Tibial nerve (tissue), 4 donors: ENCODE data around the gene RAP1GAP2. TPM values are rescaled to one million over a fixed set of nuclear protein-coding genes. Genes with fewer than 3 reads are reported as not detected.

Experiments
- DNase-seq, 2 donors: peaks; one replicate each; pipeline ENCODE4 v3.0.0-alpha.2; 2019; ENCODE audit warnings: low spot score in 2 of 2
- H3K27ac ChIP-seq, 4 donors: fragments of 200-600 bp; sonication (generic) in 3 of 4; one replicate each; pipeline ENCODE4 v1.5.1; 2017 to 2019; ENCODE audit warnings: mild to moderate bottlenecking in 1 of 4
- H3K27me3 ChIP-seq, 2 donors: fragments of 200-600 bp; sonication (generic) in 1 of 2; one replicate each; pipeline versions ENCODE4 v1.5.1 to v1.6.0; 2017 to 2019
- H3K36me3 ChIP-seq, 3 donors: fragments of 200-600 bp; sonication (generic); one replicate each; pipeline ENCODE4 v1.5.1; 2018 to 2019
- H3K4me1 ChIP-seq, 4 donors: fragments of 200-600 bp; sonication (generic) in 3 of 4; one replicate each; pipeline ENCODE4 v1.5.1; 2017 to 2019
- H3K4me3 ChIP-seq, 4 donors: fragments of 200-600 bp; sonication (generic) in 3 of 4; one replicate each; pipeline ENCODE4 v1.5.1; 2017 to 2019; ENCODE audit warnings: mild to moderate bottlenecking in 1 of 4, moderate library complexity in 1 of 4
- H3K9me3 ChIP-seq, 4 donors: fragments of 200-600 bp; sonication (generic) in 3 of 4; one replicate each; pipeline ENCODE4 v1.5.1; 2017 to 2019
- CTCF ChIP-seq, 5 experiments: fragments of 200-600 bp in 3 of 5; fragments of 450-650 bp in 2 of 5; sonication (generic) in 3 of 5; IDR thresholded peaks; one replicate each; pipeline ENCODE4 v1.5.1; 2016 to 2019; ENCODE audit warnings: antibody characterized with exemption in 5 of 5, mild to moderate bottlenecking in 3 of 5, moderate library complexity in 2 of 5
- EP300 ChIP-seq, 2 donors: sonication (generic); formaldehyde crosslinking; IDR thresholded peaks; one replicate each; pipeline ENCODE4 v1.6.1; 2017; ENCODE audit warnings: antibody characterized with exemption in 2 of 2, mild to moderate bottlenecking in 1 of 2
- POLR2A ChIP-seq, 2 donors: fragments of 450-650 bp; IDR thresholded peaks; one replicate each; pipeline ENCODE4 v1.6.1; 2017; ENCODE audit warnings: antibody characterized with exemption in 2 of 2, mild to moderate bottlenecking in 2 of 2, moderate library complexity in 2 of 2
- WGBS, 2 donors: methylation state at CpG; one replicate each; pipeline ENCODE4 v1.1.5; 2018; 5-methylcytosine and 5-hydroxymethylcytosine counted together
- total RNA-seq, 4 donors: library from RNA; depleted of rRNA; stranded (reverse); fragments of >200 nt; gene quantifications; one replicate each; pipeline ENCODE4 v1.1.0, GENCODE V29; 2016

The RAP1GAP2 gene
- total RNA-seq, 4 donors from 2014 or later: 5.4 to 18.2 (median 11.9) TPM

- WGBS, 2 donors: 20 to 30% methylated on average over 16 of the region's 16 CpGs
- Histone ChIP-seq H3K4me1 (no peaks in the 10 kb centered on the region), H3K27ac (no peak overlapping the region), H3K36me3 (peaks cover 0 to 9% (median 0%) of the 10 kb centered on the region in 3 donors), H3K27me3 (no peaks in the 10 kb centered on the region), H3K9me3 (no peaks in the 10 kb centered on the region), H3K4me3 (no peak overlapping the region)
- DNase-seq: no peak
- TF ChIP-seq CTCF (IDR thresholded peaks at IDR 0.05) (no peak), POLR2A (IDR thresholded peaks at IDR 0.05) (no peak), EP300 (IDR thresholded peaks at IDR 0.05) (no peak)
Measured at GRCh38 chr17:2904135-2904534, 107.9 kb downstream of the RAP1GAP2 start.

GRCh38 chr17:2905269-2905668 is 109.0 kb downstream of the RAP1GAP2 start:
- WGBS, 2 donors: 64 to 67% methylated on average over 13 of the region's 13 CpGs

GRCh38 chr17:2905696-2906501 is 109.7 kb downstream of the RAP1GAP2 start:
- no peaks in the 10 kb centered on the region for H3K4me1 ChIP-seq
- H3K9me3 ChIP-seq: no peaks in the 10 kb centered on the region
- H3K36me3 ChIP-seq: peaks cover 0 to 9% (median 0%) of the 10 kb centered on the region in 3 donors
- no peaks in the 10 kb centered on the region for H3K27me3 ChIP-seq
- no peak for DNase-seq
- no peak overlapping the region for H3K27ac ChIP-seq
- TF ChIP-seq EP300 (IDR thresholded peaks at IDR 0.05): no peak
- no peak for TF ChIP-seq CTCF (IDR thresholded peaks at IDR 0.05)
- TF ChIP-seq POLR2A (IDR thresholded peaks at IDR 0.05): no peak
- WGBS, 2 donors: 82 to 85% methylated on average over 15 of the region's 15 CpGs
- H3K4me3 ChIP-seq: no peak overlapping the region

More at GRCh38 chr17:2905269-2905668, 109.0 kb downstream of the RAP1GAP2 start:
- no peaks in the 10 kb centered on the region for H3K27me3 ChIP-seq
- H3K9me3 ChIP-seq: no peaks in the 10 kb centered on the region
- H3K36me3 ChIP-seq: peaks cover 0 to 9% (median 0%) of the 10 kb centered on the region in 3 donors
- H3K4me3 ChIP-seq: no peak overlapping the region
- DNase-seq: no peak
- no peak overlapping the region for H3K27ac ChIP-seq
- TF ChIP-seq EP300 (IDR thresholded peaks at IDR 0.05): no peak
- TF ChIP-seq POLR2A (IDR thresholded peaks at IDR 0.05): no peak
- no peak for TF ChIP-seq CTCF (IDR thresholded peaks at IDR 0.05)
- no peaks in the 10 kb centered on the region for H3K4me1 ChIP-seq

GRCh38 chr17:2906901-2907300 is 110.7 kb downstream of the RAP1GAP2 start:
- WGBS, 2 donors: 91 to 94% methylated on average over 6 of the region's 6 CpGs
- H3K4me1 ChIP-seq: no peaks in the 10 kb centered on the region
- no peaks in the 10 kb centered on the region for H3K27me3 ChIP-seq
- H3K9me3 ChIP-seq: no peaks in the 10 kb centered on the region
- H3K36me3 ChIP-seq: peaks cover 0 to 9% (median 0%) of the 10 kb centered on the region in 3 donors
- DNase-seq: no peak
- H3K27ac ChIP-seq: no peak overlapping the region
- no peak overlapping the region for H3K4me3 ChIP-seq
- TF ChIP-seq EP300 (IDR thresholded peaks at IDR 0.05): no peak

- H3K4me3 ChIP-seq: no peak overlapping the region
- H3K4me1 ChIP-seq: no peaks in the 10 kb centered on the region
- no peaks in the 10 kb centered on the region for H3K27me3 ChIP-seq
- no peak for DNase-seq
- TF ChIP-seq POLR2A (IDR thresholded peaks at IDR 0.05) (no peak), EP300 (IDR thresholded peaks at IDR 0.05) (no peak), CTCF (IDR thresholded peaks at IDR 0.05) (no peak)
- no peak overlapping the region for H3K27ac ChIP-seq
- no peaks in the 10 kb centered on the region for H3K9me3 ChIP-seq
- H3K36me3 ChIP-seq: peaks cover 0 to 9% (median 0%) of the 10 kb centered on the region in 3 donors
- 65 to 67% methylated on average over 13 of the region's 13 CpGs for WGBS, 2 donors
Measured at GRCh38 chr17:2909175-2909845, 113.1 kb downstream of the RAP1GAP2 start.
